D721Med (cell line): ENCODE results near the gene MUC5AC.
"Not testable (repeated sequence)": the region's sequence is repeated elsewhere in the genome, so short reads cannot be mapped to it uniquely, and the experiment has no call there.

Experiments used
- DNase-seq: peaks from one replicate; pipeline ENCODE4 v3.0.0; 2011; ENCODE audit warnings: low spot score; ENCODE audit not compliant: insufficient read length
- FAIRE-seq: peaks from 2 replicates; lab custom pipeline; 2011; peaks lifted over from hg19 to GRCh38; lab: Jason Lieb, UNC
- TF ChIP-seq, protein P1 (sequence below): IDR thresholded peaks from 2 replicates; pipeline ENCODE4 v1.5.1; 2012; ENCODE audit warnings: mild to moderate bottlenecking, control low read depth; ENCODE audit not compliant: insufficient read depth; ENCODE audit errors: missing control alignments

MUC5AC gene

DNA sequence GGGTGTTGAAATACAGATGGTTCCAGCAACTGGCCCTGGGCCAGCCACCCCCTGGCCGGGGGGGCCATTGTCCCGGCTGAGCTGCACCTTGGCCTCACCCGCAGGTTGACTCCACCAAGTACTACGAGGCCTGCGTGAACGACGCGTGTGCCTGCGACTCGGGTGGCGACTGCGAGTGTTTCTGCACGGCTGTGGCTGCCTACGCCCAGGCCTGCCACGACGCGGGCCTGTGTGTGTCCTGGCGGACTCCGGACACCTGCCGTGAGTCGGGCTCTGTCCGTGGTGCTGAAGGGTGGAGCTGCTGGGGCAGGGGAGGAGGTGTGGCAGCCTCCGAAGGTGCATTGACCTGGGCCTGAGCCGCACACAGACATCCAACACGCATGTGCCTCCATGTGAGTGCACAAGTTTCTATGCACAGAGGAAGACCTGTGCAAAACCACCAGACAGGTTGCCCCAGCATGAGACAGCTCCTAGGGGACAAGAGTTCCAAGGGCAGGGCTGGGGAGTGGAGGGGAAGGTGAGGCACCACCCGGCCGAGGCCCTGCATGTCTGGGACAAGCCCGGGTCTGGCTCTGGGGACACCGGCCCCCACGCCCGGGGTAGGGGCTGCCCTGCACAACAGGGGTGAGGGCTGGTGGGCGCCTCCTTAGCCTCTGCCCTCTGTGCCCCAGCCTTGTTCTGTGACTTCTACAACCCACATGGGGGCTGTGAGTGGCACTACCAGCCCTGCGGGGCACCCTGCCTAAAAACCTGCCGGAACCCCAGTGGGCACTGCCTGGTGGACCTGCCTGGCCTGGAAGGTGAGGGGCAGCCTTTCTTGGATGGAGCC, 81.2 kb downstream of the MUC5AC start:
- DNase-seq (no peak), FAIRE-seq (no peak)
- TF ChIP-seq, protein P1, sequence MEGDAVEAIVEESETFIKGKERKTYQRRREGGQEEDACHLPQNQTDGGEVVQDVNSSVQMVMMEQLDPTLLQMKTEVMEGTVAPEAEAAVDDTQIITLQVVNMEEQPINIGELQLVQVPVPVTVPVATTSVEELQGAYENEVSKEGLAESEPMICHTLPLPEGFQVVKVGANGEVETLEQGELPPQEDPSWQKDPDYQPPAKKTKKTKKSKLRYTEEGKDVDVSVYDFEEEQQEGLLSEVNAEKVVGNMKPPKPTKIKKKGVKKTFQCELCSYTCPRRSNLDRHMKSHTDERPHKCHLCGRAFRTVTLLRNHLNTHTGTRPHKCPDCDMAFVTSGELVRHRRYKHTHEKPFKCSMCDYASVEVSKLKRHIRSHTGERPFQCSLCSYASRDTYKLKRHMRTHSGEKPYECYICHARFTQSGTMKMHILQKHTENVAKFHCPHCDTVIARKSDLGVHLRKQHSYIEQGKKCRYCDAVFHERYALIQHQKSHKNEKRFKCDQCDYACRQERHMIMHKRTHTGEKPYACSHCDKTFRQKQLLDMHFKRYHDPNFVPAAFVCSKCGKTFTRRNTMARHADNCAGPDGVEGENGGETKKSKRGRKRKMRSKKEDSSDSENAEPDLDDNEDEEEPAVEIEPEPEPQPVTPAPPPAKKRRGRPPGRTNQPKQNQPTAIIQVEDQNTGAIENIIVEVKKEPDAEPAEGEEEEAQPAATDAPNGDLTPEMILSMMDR: no peak

DNA sequence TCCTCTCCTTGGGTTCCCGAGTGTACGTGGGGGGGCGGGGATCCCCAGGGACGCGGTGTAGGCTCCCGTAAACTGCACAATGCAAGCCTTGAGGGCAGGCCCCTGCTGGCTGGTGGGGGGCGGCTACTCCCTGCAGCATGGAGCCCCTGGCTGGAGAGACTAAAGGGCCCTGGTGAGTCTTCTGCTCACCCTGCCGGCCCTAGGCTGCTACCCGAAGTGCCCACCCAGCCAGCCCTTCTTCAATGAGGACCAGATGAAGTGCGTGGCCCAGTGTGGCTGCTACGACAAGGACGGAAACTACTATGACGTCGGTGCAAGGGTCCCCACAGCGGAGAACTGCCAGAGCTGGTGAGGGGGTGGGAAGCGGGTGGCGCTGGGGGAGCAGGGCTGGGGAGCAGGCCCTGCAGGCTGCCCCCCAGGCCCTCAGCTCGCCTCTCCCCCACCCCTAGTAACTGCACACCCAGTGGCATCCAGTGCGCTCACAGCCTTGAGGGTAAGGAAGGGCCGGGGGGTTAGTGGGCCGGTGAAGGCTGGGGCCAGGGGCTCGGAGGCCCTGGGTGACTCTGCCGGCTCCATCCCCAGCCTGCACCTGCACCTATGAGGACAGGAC, 81.9 kb downstream of the MUC5AC start:
- FAIRE-seq (no peak), DNase-seq (no peak)
- TF ChIP-seq, protein P1: no peak

DNA sequence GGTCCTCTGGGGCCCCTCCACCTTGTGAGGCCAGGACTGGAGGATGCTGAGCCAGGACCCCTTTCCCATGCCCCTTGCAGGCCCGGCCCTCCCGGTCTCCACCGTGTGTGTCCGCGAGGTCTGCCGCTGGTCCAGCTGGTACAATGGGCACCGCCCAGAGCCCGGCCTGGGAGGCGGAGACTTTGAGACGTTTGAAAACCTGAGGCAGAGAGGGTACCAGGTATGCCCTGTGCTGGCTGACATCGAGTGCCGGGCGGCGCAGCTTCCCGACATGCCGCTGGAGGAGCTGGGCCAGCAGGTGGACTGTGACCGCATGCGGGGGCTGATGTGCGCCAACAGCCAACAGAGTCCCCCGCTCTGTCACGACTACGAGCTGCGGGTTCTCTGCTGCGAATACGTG, 83.0 kb downstream of the MUC5AC start:
- DNase-seq (no peak), FAIRE-seq (no peak)
- TF ChIP-seq, protein P1: no peak

DNA sequence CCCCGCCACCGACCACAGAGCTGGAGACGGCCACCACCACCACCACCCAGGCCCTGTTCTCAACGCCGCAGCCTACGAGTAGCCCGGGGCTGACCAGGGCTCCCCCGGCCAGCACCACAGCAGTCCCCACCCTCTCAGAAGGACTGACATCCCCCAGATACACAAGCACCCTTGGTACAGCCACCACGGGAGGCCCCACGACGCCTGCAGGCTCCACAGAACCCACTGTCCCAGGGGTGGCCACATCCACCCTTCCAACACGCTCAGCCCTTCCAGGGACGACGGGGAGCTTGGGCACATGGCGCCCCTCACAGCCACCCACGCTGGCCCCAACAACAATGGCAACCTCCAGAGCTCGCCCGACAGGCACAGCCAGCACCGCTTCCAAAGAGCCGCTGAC, 84.0 kb downstream of the MUC5AC start:
- TF ChIP-seq, protein P1: no peak
- FAIRE-seq (no peak), DNase-seq (no peak)

DNA sequence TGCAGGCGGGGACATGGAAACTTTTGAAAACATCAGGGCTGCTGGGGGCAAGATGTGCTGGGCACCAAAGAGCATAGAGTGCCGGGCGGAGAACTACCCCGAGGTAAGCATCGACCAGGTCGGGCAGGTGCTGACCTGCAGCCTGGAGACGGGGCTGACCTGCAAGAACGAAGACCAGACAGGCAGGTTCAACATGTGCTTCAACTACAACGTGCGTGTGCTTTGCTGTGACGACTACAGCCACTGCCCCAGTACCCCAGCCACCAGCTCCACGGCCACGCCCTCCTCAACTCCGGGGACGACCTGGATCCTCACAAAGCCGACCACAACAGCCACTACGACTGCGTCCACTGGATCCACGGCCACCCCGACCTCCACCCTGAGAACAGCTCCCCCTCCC, 84.5 kb downstream of the MUC5AC start:
- TF ChIP-seq, protein P1: no peak
- no peak for DNase-seq
- FAIRE-seq: no peak

DNA sequence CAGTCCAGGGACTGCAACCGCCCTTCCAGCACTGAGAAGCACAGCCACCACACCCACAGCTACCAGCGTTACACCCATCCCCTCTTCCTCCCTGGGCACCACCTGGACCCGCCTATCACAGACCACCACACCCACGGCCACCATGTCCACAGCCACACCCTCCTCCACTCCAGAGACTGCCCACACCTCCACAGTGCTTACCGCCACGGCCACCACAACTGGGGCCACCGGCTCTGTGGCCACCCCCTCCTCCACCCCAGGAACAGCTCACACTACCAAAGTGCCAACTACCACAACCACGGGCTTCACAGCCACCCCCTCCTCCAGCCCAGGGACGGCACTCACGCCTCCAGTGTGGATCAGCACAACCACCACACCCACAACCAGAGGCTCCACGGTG, 85.0 kb downstream of the MUC5AC start:
- FAIRE-seq, DNase-seq: not testable (repeated sequence)

DNA sequence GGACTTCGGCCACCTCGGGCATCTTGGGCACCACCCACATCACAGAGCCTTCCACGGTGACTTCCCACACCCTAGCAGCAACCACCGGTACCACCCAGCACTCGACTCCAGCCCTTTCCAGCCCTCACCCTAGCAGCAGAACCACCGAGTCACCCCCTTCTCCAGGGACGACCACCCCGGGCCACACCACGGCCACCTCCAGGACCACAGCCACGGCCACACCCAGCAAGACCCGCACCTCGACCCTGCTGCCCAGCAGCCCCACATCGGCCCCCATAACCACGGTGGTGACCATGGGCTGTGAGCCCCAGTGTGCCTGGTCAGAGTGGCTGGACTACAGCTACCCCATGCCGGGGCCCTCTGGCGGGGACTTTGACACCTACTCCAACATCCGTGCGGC, 85.8 kb downstream of the MUC5AC start:
- not testable (repeated sequence) for FAIRE-seq, DNase-seq

DNA sequence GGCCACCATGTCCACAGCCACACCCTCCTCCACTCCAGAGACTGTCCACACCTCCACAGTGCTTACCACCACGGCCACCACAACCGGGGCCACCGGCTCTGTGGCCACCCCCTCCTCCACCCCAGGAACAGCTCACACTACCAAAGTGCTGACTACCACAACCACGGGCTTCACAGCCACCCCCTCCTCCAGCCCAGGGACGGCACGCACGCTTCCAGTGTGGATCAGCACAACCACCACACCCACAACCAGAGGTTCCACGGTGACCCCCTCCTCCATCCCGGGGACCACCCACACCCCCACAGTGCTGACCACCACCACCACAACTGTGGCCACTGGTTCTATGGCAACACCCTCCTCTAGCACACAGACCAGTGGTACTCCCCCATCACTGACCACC, 86.8 kb downstream of the MUC5AC start:
- FAIRE-seq, DNase-seq: not testable (repeated sequence)

DNA sequence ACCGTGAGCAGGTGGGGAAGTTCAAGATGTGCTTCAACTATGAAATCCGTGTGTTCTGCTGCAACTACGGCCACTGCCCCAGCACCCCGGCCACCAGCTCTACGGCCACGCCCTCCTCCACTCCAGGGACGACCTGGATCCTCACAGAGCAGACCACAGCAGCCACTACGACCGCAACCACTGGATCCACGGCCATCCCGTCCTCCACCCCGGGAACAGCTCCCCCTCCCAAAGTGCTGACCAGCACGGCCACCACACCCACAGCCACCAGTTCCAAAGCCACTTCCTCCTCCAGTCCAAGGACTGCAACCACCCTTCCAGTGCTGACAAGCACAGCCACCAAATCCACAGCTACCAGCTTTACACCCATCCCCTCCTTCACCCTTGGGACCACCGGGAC, 88.0 kb downstream of the MUC5AC start:
- FAIRE-seq: not testable (repeated sequence)

DNA sequence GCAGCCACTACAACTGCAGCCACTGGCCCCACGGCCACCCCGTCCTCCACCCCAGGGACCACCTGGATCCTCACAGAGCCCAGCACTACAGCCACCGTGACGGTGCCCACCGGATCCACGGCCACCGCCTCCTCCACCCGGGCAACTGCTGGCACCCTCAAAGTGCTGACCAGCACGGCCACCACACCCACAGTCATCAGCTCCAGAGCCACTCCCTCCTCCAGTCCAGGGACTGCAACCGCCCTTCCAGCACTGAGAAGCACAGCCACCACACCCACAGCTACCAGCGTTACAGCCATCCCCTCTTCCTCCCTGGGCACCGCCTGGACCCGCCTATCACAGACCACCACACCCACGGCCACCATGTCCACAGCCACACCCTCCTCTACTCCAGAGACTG, 88.5 kb downstream of the MUC5AC start:
- not testable (repeated sequence) for FAIRE-seq, DNase-seq

More for the DNA sequence above, 88.0 kb downstream of the MUC5AC start:
- not testable (repeated sequence) for DNase-seq

DNA sequence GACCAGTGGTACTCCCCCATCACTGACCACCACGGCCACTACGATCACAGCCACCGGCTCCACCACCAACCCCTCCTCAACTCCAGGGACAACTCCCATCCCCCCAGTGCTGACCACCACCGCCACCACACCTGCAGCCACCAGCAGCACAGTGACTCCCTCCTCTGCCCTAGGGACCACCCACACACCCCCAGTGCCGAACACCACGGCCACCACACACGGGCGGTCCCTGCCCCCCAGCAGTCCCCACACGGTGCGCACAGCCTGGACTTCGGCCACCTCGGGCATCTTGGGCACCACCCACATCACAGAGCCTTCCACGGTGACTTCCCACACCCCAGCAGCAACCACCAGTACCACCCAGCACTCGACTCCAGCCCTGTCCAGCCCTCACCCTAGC, 89.3 kb downstream of the MUC5AC start:
- not testable (repeated sequence) for FAIRE-seq, DNase-seq

DNA sequence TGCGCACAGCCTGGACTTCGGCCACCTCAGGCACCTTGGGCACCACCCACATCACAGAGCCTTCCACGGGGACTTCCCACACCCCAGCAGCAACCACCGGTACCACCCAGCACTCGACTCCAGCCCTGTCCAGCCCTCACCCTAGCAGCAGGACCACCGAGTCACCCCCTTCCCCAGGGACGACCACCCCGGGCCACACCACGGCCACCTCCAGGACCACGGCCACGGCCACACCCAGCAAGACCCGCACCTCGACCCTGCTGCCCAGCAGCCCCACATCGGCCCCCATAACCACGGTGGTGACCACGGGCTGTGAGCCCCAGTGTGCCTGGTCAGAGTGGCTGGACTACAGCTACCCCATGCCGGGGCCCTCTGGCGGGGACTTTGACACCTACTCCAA, 91.2 kb downstream of the MUC5AC start:
- FAIRE-seq, DNase-seq: not testable (repeated sequence)

DNA sequence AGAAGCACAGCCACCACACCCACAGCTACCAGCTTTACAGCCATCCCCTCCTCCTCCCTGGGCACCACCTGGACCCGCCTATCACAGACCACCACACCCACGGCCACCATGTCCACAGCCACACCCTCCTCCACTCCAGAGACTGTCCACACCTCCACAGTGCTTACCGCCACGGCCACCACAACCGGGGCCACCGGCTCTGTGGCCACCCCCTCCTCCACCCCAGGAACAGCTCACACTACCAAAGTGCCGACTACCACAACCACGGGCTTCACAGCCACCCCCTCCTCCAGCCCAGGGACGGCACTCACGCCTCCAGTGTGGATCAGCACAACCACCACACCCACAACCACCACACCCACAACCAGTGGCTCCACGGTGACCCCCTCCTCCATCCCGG, 92.7 kb downstream of the MUC5AC start:
- not testable (repeated sequence) for DNase-seq, FAIRE-seq
